A549 (cell line): ENCODE data around the gene GNG2. TPM values are rescaled to one million over a fixed set of nuclear protein-coding genes. Genes with fewer than 3 reads are reported as not detected.

Experiments used
- ATAC-seq, 2 experiments: fragments of 200-7000 bp in 1 of 2; fragments of >200 bp in 1 of 2; cut with Nextera tagmentation in 1 of 2; cut with Tn5 transposase in 1 of 2; 3 replicates each; pipeline versions ENCODE4 v1.8.0 to v1.9.1; 2018 to 2020; ENCODE audit warnings: mild to moderate bottlenecking in 1 of 2, moderate library complexity in 1 of 2
- CTCF ChIA-PET: fragments of 300-600 bp; sonication (Branson Sonifier 250); formaldehyde crosslinking; extraction: SDS; loops from one replicate; lab custom pipeline; 2021; ENCODE audit warnings: antibody characterized with exemption, inconsistent platforms; lab: Yijun Ruan, JAX
- POLR2A ChIA-PET: fragments of 350-600 bp; formaldehyde crosslinking; extraction: SDS; loops from one replicate; lab custom pipeline; 2021; ENCODE audit warnings: antibody characterized with exemption, inconsistent platforms; lab: Yijun Ruan, JAX
- DNase-seq, 2 experiments: peaks; one replicate each; pipeline versions ENCODE4 v3.0.0 to v3.0.0-alpha.2; 2011 to 2016; ENCODE audit warnings: low read depth in 1 of 2, low spot score in 1 of 2
- FAIRE-seq: peaks from 2 replicates; lab custom pipeline; 2011; peaks lifted over from hg19 to GRCh38; lab: Jason Lieb, UNC
- H3K27ac ChIP-seq, 2 experiments: fragments of >200 bp; sonication (Bioruptor Twin); formaldehyde crosslinking; 3 replicates each; pipeline ENCODE4 v1.5.1; 2016 to 2017
- H3K4me1 ChIP-seq: fragments of >200 bp; sonication (Bioruptor Twin); formaldehyde crosslinking; 3 replicates; pipeline ENCODE4 v1.6.1; 2016
- H3K4me2 ChIP-seq: fragments of >200 bp; sonication (Bioruptor Twin); formaldehyde crosslinking; 3 replicates; pipeline ENCODE4 v1.6.1; 2016
- H3K4me3 ChIP-seq: fragments of >200 bp; sonication (Bioruptor Twin); formaldehyde crosslinking; 3 replicates; pipeline ENCODE4 v1.5.1; 2016
- H3K9me3 ChIP-seq: fragments of >200 bp; sonication (Bioruptor Twin); formaldehyde crosslinking; 3 replicates; pipeline ENCODE4 v1.6.1; 2016
- BHLHE40 ChIP-seq: IDR thresholded peaks from 2 replicates; pipeline ENCODE4 v1.6.1; 2012; ENCODE audit warnings: low read depth, low read length, inconsistent platforms
- CBX2 ChIP-seq: fragments of 200-600 bp; sonication (generic); IDR thresholded peaks from 2 replicates; pipeline ENCODE4 v1.6.1; 2016; ENCODE audit warnings: low read depth, mild to moderate bottlenecking, borderline replicate concordance
- CEBPB ChIP-seq, 2 experiments: fragments of >200 bp in 1 of 2; sonication (Bioruptor Twin) in 1 of 2; formaldehyde crosslinking in 1 of 2; IDR thresholded peaks; 2 replicates each; pipeline ENCODE4 v1.6.1; 2012 to 2016
- CHD2 ChIP-seq: fragments of 150-350 bp; IDR thresholded peaks from 2 replicates; pipeline ENCODE4 v1.6.1; 2014; ENCODE audit warnings: low read length; ENCODE audit not compliant: partially characterized antibody
- CHD4 ChIP-seq: fragments of 200-600 bp; sonication (generic); IDR thresholded peaks from 2 replicates; pipeline ENCODE4 v1.6.1; 2016; ENCODE audit warnings: antibody characterized with exemption, mild to moderate bottlenecking, borderline replicate concordance
- EP300 ChIP-seq, 2 experiments: fragments of >200 bp; sonication (Bioruptor Twin); formaldehyde crosslinking; IDR thresholded peaks; 2 replicates in 1 of 2; 3 replicates in 1 of 2; pipeline ENCODE4 v1.6.1; 2016 to 2017
- ESRRA ChIP-seq: fragments of 150-350 bp; IDR thresholded peaks from 2 replicates; pipeline ENCODE4 v1.6.1; 2014; ENCODE audit warnings: mild to moderate bottlenecking, low read length, borderline replicate concordance
- FOSL2 ChIP-seq, 2 experiments: fragments of 450-650 bp in 1 of 2; fragments of >200 bp in 1 of 2; sonication (Bioruptor Twin) in 1 of 2; formaldehyde crosslinking; IDR thresholded peaks; 2 replicates each; pipeline versions ENCODE4 v1.5.0 to v1.6.1; 2016 to 2020; ENCODE audit warnings: mild to moderate bottlenecking in 1 of 2, moderate library complexity in 1 of 2
- FOXS1 ChIP-seq: fragments of 250-450 bp; sonication (Bioruptor Pico); IDR thresholded peaks from 2 replicates; pipeline ENCODE4 v1.5.0; 2020; ENCODE audit warnings: mild to moderate bottlenecking, moderate library complexity
- GATA3 ChIP-seq: IDR thresholded peaks from 2 replicates; pipeline ENCODE4 v1.6.1; 2012; ENCODE audit warnings: borderline replicate concordance
- HES2 ChIP-seq: fragments of >200 bp; sonication (Bioruptor Twin); formaldehyde crosslinking; IDR thresholded peaks from 2 replicates; pipeline ENCODE4 v1.6.1; 2016
- HEYL ChIP-seq: fragments of 250-450 bp; sonication (Bioruptor Pico); IDR thresholded peaks from 2 replicates; pipeline ENCODE4 v1.8.0; 2021; ENCODE audit warnings: mild to moderate bottlenecking, moderate library complexity
- HOXA7 ChIP-seq: fragments of 250-450 bp; sonication (Bioruptor Pico); IDR thresholded peaks from 2 replicates; pipeline ENCODE4 v1.5.0; 2020; ENCODE audit warnings: mild to moderate bottlenecking, moderate library complexity
- HOXB13 ChIP-seq: fragments of 250-450 bp; sonication (Bioruptor Pico); IDR thresholded peaks from 2 replicates; pipeline ENCODE4 v1.5.0; 2020; ENCODE audit warnings: low read depth, mild to moderate bottlenecking, moderate library complexity
- HOXB5 ChIP-seq: fragments of 250-450 bp; sonication (Bioruptor Pico); IDR thresholded peaks from 2 replicates; pipeline ENCODE4 v1.5.0; 2020; ENCODE audit warnings: mild to moderate bottlenecking, moderate library complexity
- JUN ChIP-seq, 2 experiments: fragments of >200 bp; sonication (Bioruptor Twin); formaldehyde crosslinking; IDR thresholded peaks; 2 replicates in 1 of 2; 3 replicates in 1 of 2; pipeline ENCODE4 v1.6.1; 2016 to 2017
- KDM5A ChIP-seq: fragments of 200-600 bp; sonication (generic); IDR thresholded peaks from 2 replicates; pipeline ENCODE4 v1.6.1; 2016; ENCODE audit warnings: antibody characterized with exemption, mild to moderate bottlenecking
- MYC ChIP-seq: IDR thresholded peaks from 2 replicates; pipeline ENCODE4 v1.6.1; 2012; ENCODE audit warnings: mild to moderate bottlenecking, inconsistent platforms, low read length, improper control_type of control experiment, borderline replicate concordance
- NFE2L2 ChIP-seq: fragments of 150-350 bp; conservative IDR thresholded peaks from 2 replicates; pipeline ENCODE4 v1.6.1; 2014; ENCODE audit warnings: low read length
- NR3C1 ChIP-seq: fragments of >200 bp; sonication (Bioruptor Twin); formaldehyde crosslinking; IDR thresholded peaks from 3 replicates; pipeline ENCODE4 v1.6.1; 2017
- PHF8 ChIP-seq: fragments of 200-600 bp; sonication (generic); IDR thresholded peaks from 2 replicates; pipeline ENCODE4 v1.6.1; 2016; ENCODE audit warnings: low read depth, mild to moderate bottlenecking, antibody characterized with exemption, moderate library complexity, borderline replicate concordance
- POLR2A ChIP-seq: IDR thresholded peaks from 2 replicates; pipeline ENCODE4 v1.6.1; 2012; ENCODE audit warnings: mild to moderate bottlenecking, low read length
- RCOR1 ChIP-seq: fragments of 150-350 bp; IDR thresholded peaks from 2 replicates; pipeline ENCODE4 v1.6.1; 2014; ENCODE audit warnings: antibody characterized with exemption, low read length, low read depth
- RNF2 ChIP-seq: fragments of 200-600 bp; sonication (generic); IDR thresholded peaks from 2 replicates; pipeline ENCODE4 v1.6.1; 2016; ENCODE audit warnings: low read depth, mild to moderate bottlenecking, antibody characterized with exemption, moderate library complexity, borderline replicate concordance
- TP53 ChIP-seq: fragments of 250-450 bp; sonication (Bioruptor Pico); IDR thresholded peaks from 2 replicates; pipeline ENCODE4 v1.5.0; 2021; ENCODE audit warnings: mild to moderate bottlenecking, moderate library complexity
- ZSCAN20 ChIP-seq: fragments of 250-450 bp; sonication (Bioruptor Pico); IDR thresholded peaks from 2 replicates; pipeline ENCODE4 v1.8.0; 2022; ENCODE audit warnings: mild to moderate bottlenecking, moderate library complexity
- WGBS: methylation state at CpG from one replicate; pipeline ENCODE4 v1.1.6; 2017; ENCODE audit errors: missing lambda C conversion rate; 5-methylcytosine and 5-hydroxymethylcytosine counted together
- polyA plus RNA-seq, 4 experiments: library from polyadenylated mRNA; depleted of rRNA in 3 of 4; stranded (reverse); fragments of >200 nt; fragmentation: RNase III in 1 of 4; extraction: RNeasy Plus Mini Kit Qiagen cat#74134 plus additional on column Dnase treatment in 1 of 4; gene quantifications; 2 replicates in 3 of 4; 3 replicates in 1 of 4; pipeline ENCODE4 v1.2.3, GENCODE V29; 2011 to 2017
- TF ChIP-seq, protein P1 (sequence below): fragments of 150-350 bp; IDR thresholded peaks from 2 replicates; pipeline ENCODE4 v1.6.1; 2014; ENCODE audit warnings: low read depth, mild to moderate bottlenecking, low read length

The GNG2 gene
- polyA plus RNA-seq, 2 of the 4 experiments (the other 2 are of a cell fraction), result 2.1 to 3.0 TPM

DNA sequence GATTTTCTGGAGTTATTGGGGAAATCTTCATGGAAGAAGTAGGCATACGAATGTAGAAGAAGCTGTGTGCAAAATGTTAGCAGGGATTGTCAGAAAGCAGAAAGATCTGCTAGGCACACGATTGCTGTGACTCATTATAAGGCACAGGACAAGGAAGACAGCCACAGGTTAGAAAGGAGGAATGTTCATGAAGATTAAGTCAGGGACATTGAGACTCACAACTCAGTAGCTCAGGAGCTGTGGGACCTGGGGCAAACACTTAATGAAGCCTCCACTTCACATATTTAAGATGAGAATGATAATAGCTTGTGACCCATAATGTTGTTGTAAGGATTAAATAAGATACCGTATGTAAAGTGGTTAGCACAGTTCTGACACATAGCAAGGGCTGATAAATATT, 102.3 kb downstream of the GNG2 start:
- Histone ChIP-seq H3K27ac (no peak overlapping the region), H3K4me1 (no peaks in the 10 kb centered on the region), H3K4me2 (no peak overlapping the region), H3K9me3 (peaks cover 17% of the 10 kb centered on the region), H3K4me3 (no peak overlapping the region)
- no peak for ATAC-seq
- TF ChIP-seq HOXB5 (CRISPR knock-in tag), result no peak
- ChIA-PET CTCF (interaction anchor here (1.2 to 1.4 kb wide), 2 partner anchors 16 to 20 kb away, joined by 4 to 6 read pairs; no protein-coding TSS in a partner anchor), POLR2A (no interaction called here)
- WGBS, result 33% methylated on average over 2 of the region's 3 CpGs
- no peak for FAIRE-seq
- DNase-seq, result no peak

GRCh38 chr14:51963286-51963685, 102.9 kb downstream of the GNG2 start:
- ATAC-seq (no peak), DNase-seq (no peak), FAIRE-seq (no peak)
- TF ChIP-seq NFE2L2, result no peak
- TF ChIP-seq EP300 (IDR thresholded peaks at IDR 0.05), result no peak
- no peak for TF ChIP-seq BHLHE40
- no peak for TF ChIP-seq FOXS1 (CRISPR knock-in tag)
- no peak for TF ChIP-seq NR3C1
- no peak for TF ChIP-seq PHF8
- TF ChIP-seq HOXA7 (CRISPR knock-in tag), result no peak
- TF ChIP-seq CHD2, result no peak
- TF ChIP-seq POLR2A, result no peak
- TF ChIP-seq KDM5A, result no peak
- TF ChIP-seq CHD4, result no peak
- TF ChIP-seq MYC, result no peak
- H3K4me2 ChIP-seq, result no peak overlapping the region
- no peak overlapping the region for H3K27ac ChIP-seq
- H3K4me3 ChIP-seq, result no peak overlapping the region
- CTCF ChIA-PET, result interaction anchor here (1.2 to 1.4 kb wide), 2 partner anchors 15 to 20 kb away, joined by 4 to 6 read pairs; no protein-coding TSS in a partner anchor
- 54% methylated on average over 4 of the region's 4 CpGs for WGBS
- H3K4me1 ChIP-seq, result no peaks in the 10 kb centered on the region
- POLR2A ChIA-PET, result no interaction called here
- H3K9me3 ChIP-seq, result peaks cover 13% of the 10 kb centered on the region

- TF ChIP-seq FOXS1 (CRISPR knock-in tag) (no peak), CBX2 (no peak), ZSCAN20 (CRISPR knock-in tag) (no peak), ESRRA (no peak), HEYL (CRISPR knock-in tag) (no peak), NFE2L2 (no peak), RCOR1 (no peak), GATA3 (no peak), RNF2 (no peak), HES2 (no peak)
- TF ChIP-seq, all 56 proteins: peak for 0
- ChIA-PET POLR2A (no interaction called here), CTCF (interaction anchor here (1.5 to 4.8 kb wide), 2 partner anchors 11 to 29 kb away, joined by 3 to 44 read pairs; no protein-coding TSS in a partner anchor)
- Histone ChIP-seq H3K4me2 (no peak overlapping the region), H3K4me1 (no peaks in the 10 kb centered on the region), H3K9me3 (no peaks in the 10 kb centered on the region), H3K27ac (no peak overlapping the region), H3K4me3 (no peak overlapping the region)
- 40% methylated on average over 2 of the region's 2 CpGs for WGBS
- DNase-seq, result no peak
- no peak for FAIRE-seq
- no peak for ATAC-seq
Measured at GRCh38 chr14:51967521-51967920, 107.1 kb downstream of the GNG2 start.

DNA sequence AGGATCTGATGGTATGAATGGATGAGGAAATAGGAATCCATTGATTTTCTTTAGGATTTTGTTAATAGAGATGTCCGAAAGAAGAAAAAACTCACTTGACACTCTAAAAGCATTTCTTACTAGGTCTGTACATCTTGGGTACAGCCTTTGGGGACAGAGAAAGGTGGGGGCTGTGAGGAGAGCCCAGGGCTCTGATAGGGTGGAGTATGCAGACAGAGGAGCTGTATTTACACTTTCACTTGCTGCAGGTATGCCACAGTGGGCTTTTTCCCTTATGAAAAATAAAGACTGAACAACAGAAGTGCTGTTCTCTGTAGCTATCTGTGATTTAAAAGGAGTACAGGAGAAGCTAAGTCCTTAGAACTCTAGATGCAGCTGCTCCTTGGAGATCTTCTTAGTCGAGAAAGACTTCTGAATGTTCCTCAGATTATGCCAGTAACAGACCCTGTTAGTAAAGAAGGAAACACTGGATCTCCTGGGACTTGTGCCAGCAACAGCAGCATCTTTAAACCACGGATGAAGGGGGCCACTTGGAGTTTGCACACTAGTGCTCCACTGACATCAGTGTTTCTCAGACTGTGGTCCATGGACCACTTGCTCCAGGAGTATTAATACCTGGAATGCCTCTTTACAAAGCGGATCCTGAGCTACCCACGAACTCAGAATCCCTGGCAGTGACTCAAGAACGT, 109.6 kb downstream of the GNG2 start:
- FAIRE-seq (no peak), ATAC-seq (no peak), DNase-seq (no peak)
- H3K4me3 ChIP-seq, result no peak overlapping the region
- POLR2A ChIA-PET, result no interaction called here
- CTCF ChIA-PET, result interaction anchor here (0.6 to 4.8 kb wide), 5 partner anchors 9 to 317 kb away, joined by 3 to 44 read pairs (median 3); no protein-coding TSS in a partner anchor
- no peak overlapping the region for H3K27ac ChIP-seq
- no peaks in the 10 kb centered on the region for H3K9me3 ChIP-seq
- H3K4me2 ChIP-seq, result no peak overlapping the region
- WGBS, result 24% methylated on average over 6 of the region's 6 CpGs
- H3K4me1 ChIP-seq, result no peaks in the 10 kb centered on the region
- TF ChIP-seq TP53 (CRISPR knock-in tag) (no peak), HOXB5 (CRISPR knock-in tag) (no peak), FOSL2 (IDR thresholded peaks at IDR 0.05) (no peak), FOSL2 (CRISPR knock-in tag; IDR thresholded peaks at IDR 0.05) (no peak), HOXB13 (CRISPR knock-in tag) (no peak), CEBPB (IDR thresholded peaks at IDR 0.05) (no peak), JUN (IDR thresholded peaks at IDR 0.05) (no peak), CHD2 (no peak)
- TF ChIP-seq, protein P1, sequence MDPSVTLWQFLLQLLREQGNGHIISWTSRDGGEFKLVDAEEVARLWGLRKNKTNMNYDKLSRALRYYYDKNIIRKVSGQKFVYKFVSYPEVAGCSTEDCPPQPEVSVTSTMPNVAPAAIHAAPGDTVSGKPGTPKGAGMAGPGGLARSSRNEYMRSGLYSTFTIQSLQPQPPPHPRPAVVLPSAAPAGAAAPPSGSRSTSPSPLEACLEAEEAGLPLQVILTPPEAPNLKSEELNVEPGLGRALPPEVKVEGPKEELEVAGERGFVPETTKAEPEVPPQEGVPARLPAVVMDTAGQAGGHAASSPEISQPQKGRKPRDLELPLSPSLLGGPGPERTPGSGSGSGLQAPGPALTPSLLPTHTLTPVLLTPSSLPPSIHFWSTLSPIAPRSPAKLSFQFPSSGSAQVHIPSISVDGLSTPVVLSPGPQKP, result no peak
